IPS-NIHi7 (cell line): ENCODE results near the gene NT5DC3.

Source experiments
- DNase-seq: peaks from one replicate; pipeline ENCODE4 v3.0.0; 2012; ENCODE audit warnings: mixed read lengths; ENCODE audit errors: extremely low spot score

The NT5DC3 gene

GRCh38 chr12:103833095-103833775 lies 7.8 kb downstream of the NT5DC3 start:
- no peak for DNase-seq

DNA sequence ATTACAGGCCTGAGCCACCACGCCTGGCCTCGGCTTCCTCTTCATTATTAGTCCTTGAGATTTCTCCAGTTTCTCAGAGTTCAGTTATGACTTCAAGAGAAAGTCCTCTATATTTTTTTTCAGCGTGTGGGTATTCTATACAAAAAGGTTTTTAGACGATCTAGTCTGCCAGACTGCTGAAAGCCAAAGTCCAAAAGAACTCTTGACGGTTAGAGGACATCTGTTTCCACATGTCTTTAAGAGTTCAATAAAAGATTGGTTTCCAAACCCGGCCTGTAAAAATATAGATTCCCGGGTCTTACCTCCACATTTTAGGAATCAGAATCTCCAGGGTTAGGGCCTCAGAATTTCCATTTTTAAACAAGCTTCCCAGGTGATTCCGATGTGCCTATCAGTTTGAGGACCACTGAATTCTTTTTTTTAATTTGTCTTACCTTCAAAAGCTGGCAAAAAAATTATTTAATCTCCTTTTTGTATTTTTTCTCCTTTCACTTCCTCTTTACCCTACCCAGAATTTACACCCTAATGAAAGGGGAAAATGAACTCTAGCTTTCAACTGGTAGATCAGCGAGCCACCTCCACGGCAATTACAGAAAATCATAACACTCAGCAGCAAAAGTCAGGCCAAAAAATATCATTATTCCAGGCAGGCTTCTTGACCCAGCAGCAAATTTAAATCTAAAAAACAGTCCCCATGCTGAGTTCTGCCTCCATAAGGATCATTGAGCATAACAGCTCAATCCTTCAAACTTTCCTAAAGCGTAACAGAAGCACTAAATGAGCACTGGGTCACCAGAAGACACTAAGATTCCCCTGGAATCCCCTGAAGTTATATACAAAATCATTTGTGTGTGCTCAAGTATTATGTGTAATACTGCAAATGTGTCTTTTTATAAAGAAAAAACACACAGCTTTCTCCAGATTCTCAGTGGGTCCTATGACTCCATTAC lies 8.7 kb downstream of the NT5DC3 start:
- no peak for DNase-seq

GRCh38 chr12:103830730-103831320 lies 10.2 kb downstream of the NT5DC3 start:
- no peak for DNase-seq

- DNase-seq = no peak
Observed at GRCh38 chr12:103830025-103830725, 10.9 kb downstream of the NT5DC3 start.

DNA sequence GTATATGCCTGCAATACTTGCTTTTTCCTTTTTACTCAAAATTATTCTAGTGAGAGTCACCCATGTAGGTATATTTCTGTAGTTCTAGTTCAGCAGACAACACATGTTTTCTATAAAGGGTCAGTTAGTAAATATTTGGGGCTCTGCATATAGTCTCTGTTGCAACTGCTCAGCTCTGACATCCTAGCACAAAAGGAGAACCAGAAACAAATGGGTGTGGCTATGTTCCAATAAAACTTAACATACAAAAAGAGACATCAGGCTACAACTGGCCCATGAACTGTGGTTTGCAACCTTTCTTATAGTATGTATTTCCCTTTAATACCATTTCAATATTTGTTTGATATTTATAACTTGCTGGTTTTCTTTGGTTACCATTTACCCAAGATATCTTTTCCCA lies 11.9 kb downstream of the NT5DC3 start:
- no peak for DNase-seq

GRCh38 chr12:103827911-103828391 lies 13.1 kb downstream of the NT5DC3 start:
- DNase-seq = no peak

- DNase-seq = no peak
Observed at GRCh38 chr12:103824845-103825244, 16.2 kb downstream of the NT5DC3 start.

GRCh38 chr12:103824290-103824689 lies 16.7 kb downstream of the NT5DC3 start:
- no peak for DNase-seq

DNA sequence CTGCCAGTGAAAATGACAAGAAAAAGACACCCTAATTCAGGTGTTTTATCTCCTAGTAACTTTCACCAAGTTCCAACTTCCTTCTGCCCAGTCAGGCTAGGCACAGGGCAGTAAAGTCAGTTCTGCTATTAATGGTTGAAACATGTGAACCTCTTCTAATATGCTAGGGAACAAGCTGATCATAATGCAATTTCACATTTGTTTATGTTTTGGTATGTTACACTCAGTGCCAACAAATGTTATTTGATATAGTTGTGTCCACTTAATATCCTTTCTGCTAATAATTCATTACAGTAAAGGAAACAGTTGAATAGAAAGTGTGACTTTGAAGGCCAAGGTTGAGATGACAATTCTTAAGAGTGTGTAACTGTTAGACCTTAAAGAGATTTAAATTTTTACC lies 17.2 kb downstream of the NT5DC3 start:
- no peak for DNase-seq

GRCh38 chr12:103821773-103822172 lies 19.3 kb downstream of the NT5DC3 start:
- no peak for DNase-seq

GRCh38 chr12:103820881-103821489 lies 20.0 kb downstream of the NT5DC3 start:
- no peak for DNase-seq

GRCh38 chr12:103820361-103820760 lies 20.7 kb downstream of the NT5DC3 start:
- DNase-seq = no peak

- DNase-seq = no peak
Observed at GRCh38 chr12:103819892-103820291, 21.1 kb downstream of the NT5DC3 start.

GRCh38 chr12:103819312-103819711 lies 21.7 kb downstream of the NT5DC3 start:
- no peak for DNase-seq

GRCh38 chr12:103817791-103818190 lies 23.2 kb downstream of the NT5DC3 start:
- DNase-seq = no peak

DNA sequence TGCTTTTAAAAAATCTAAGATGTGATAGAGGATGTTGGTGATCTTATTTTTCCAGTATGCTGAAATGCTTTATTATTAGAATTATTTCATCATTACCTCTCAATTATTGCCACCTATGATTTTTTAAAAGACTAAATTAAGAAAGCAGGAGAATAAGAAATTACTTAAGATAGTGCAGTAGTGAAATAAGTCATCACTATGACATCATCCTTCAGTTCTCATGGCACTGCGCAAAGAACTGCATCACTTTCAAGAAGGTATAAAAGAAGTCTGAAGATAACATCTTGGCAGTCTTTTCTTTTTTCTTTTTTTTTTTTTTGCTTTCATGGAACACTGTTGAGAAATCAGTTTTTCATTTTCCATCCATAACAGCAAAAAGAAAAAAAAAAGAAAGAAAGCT lies 24.4 kb downstream of the NT5DC3 start:
- no peak for DNase-seq

- no peak for DNase-seq
Observed at GRCh38 chr12:103814436-103814835, 26.6 kb downstream of the NT5DC3 start.

GRCh38 chr12:103813949-103814348 lies 27.1 kb downstream of the NT5DC3 start:
- DNase-seq = no peak

GRCh38 chr12:103813426-103813825 lies 27.6 kb downstream of the NT5DC3 start:
- no peak for DNase-seq

DNA sequence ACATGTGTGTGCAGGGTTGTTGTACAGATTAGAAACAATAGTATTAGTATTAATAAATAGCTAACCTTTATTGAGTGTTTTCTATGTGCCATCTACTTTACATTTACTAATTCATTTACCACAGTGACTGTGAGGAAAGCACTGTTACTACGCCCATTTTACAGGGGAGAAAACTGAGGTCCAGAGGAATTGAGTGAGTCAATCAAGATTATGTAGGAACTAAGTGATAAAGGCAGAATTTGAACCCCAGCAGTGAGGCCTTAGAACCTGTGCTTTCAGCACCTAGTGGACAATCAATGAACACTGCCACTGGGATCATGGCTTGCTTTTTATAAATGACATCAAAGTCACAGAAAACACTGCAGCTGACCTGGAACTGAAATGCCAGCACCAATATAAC lies 28.2 kb downstream of the NT5DC3 start:
- no peak for DNase-seq

GRCh38 chr12:103811791-103812190 lies 29.2 kb downstream of the NT5DC3 start:
- DNase-seq = no peak
